NCI-H1436 treated with DMSO at 0.1 percent for 48 hours (cell line): Measurements from ENCODE around the gene CLDN9.

Experiments used
- DNase-seq: peaks from one replicate; lab custom pipeline; 2025; lab: John Stamatoyannopoulos, UW

Gene CLDN9

GRCh38 chr16:2996298-2996697 is 16.4 kb upstream of the CLDN9 start:
- DNase-seq = no peak

GRCh38 chr16:2999929-3000328 is 12.8 kb upstream of the CLDN9 start:
- no peak for DNase-seq

- no peak for DNase-seq
These were observed 12.2 kb upstream of the CLDN9 start for GRCh38 chr16:3000540-3000939.

- no peak for DNase-seq
These were observed 11.4 kb upstream of the CLDN9 start for GRCh38 chr16:3001316-3001715.

- peak; percentile 96 for DNase-seq
These were observed 9.0 kb upstream of the CLDN9 start for GRCh38 chr16:3003582-3004270.

- DNase-seq = no peak
These were observed 8.4 kb upstream of the CLDN9 start for GRCh38 chr16:3004319-3004718.

- DNase-seq = no peak
These were observed 7.9 kb upstream of the CLDN9 start for GRCh38 chr16:3004781-3005284.

GRCh38 chr16:3007059-3007956 is 5.4 kb upstream of the CLDN9 start:
- no peak for DNase-seq

GRCh38 chr16:3007957-3008689 is 4.6 kb upstream of the CLDN9 start:
- no peak for DNase-seq

GRCh38 chr16:3008690-3009037 is 4.1 kb upstream of the CLDN9 start:
- DNase-seq = no peak

GRCh38 chr16:3009568-3010390 is 2.9 kb upstream of the CLDN9 start:
- DNase-seq = no peak

- DNase-seq = no peak
These were observed 2.2 kb upstream of the CLDN9 start for GRCh38 chr16:3010510-3010909.

GRCh38 chr16:3012246-3012645 is 477 bp upstream of the CLDN9 start:
- peak; percentile 77 for DNase-seq

GRCh38 chr16:3013491-3013951 is 798 bp downstream of the CLDN9 start:
- no peak for DNase-seq

- DNase-seq = no peak
These were observed 1.4 kb downstream of the CLDN9 start for GRCh38 chr16:3013998-3014690.

GRCh38 chr16:3014971-3015370 is 2.2 kb downstream of the CLDN9 start:
- DNase-seq = no peak

- DNase-seq = no peak
These were observed 3.3 kb downstream of the CLDN9 start for GRCh38 chr16:3015865-3016521.

GRCh38 chr16:3017344-3017743 is 4.6 kb downstream of the CLDN9 start:
- no peak for DNase-seq

- DNase-seq = no peak
These were observed 5.2 kb downstream of the CLDN9 start, which contains the start of gene CLDN6 for GRCh38 chr16:3017794-3018506. Gene CLDN6, minus strand, starts transcription at chr16:3018183. Its CDS starts 2,162 bp downstream, at chr16:3016021.
